Mammary epithelial cell (primary cell): Measurements from ENCODE around the gene ALPK3.

ENCODE experiments used
- EZH2 ChIP-seq: IDR thresholded peaks from 2 replicates; pipeline ENCODE4 v1.6.1; 2012; ENCODE audit warnings: low read length, inconsistent platforms, borderline replicate concordance
- TF ChIP-seq, protein P1 (sequence below), 2 donors: IDR thresholded peaks in 1 of 2; conservative IDR thresholded peaks in 1 of 2; 2 replicates each; pipeline ENCODE4 v1.5.1; 2011 to 2012; ENCODE audit warnings: inconsistent platforms in 2 of 2, low read length in 2 of 2, mild to moderate bottlenecking in 2 of 2, control low read depth in 1 of 2, low read depth in 1 of 2; ENCODE audit not compliant: insufficient read depth in 1 of 2; ENCODE audit errors: extremely low read depth in 1 of 2

DNA sequence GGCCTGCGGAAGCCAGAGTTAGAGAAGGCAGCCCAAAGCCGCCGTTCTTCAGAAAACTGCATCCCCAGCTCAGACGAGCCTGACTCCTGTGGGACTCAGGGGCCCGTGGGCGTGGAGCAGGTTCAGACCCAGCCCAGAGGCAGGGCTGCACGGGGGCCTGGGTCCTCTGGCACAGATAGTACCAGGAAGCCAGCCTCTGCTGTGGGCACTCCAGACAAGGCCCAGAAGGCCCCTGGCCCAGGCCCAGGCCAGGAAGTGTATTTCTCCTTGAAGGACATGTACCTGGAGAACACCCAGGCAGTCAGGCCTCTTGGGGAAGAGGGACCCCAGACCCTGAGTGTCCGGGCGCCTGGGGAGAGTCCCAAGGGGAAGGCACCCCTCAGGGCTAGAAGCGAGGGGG, 23.1 kb downstream of the ALPK3 start:
- TF ChIP-seq EZH2: no peak
- TF ChIP-seq, protein P1, sequence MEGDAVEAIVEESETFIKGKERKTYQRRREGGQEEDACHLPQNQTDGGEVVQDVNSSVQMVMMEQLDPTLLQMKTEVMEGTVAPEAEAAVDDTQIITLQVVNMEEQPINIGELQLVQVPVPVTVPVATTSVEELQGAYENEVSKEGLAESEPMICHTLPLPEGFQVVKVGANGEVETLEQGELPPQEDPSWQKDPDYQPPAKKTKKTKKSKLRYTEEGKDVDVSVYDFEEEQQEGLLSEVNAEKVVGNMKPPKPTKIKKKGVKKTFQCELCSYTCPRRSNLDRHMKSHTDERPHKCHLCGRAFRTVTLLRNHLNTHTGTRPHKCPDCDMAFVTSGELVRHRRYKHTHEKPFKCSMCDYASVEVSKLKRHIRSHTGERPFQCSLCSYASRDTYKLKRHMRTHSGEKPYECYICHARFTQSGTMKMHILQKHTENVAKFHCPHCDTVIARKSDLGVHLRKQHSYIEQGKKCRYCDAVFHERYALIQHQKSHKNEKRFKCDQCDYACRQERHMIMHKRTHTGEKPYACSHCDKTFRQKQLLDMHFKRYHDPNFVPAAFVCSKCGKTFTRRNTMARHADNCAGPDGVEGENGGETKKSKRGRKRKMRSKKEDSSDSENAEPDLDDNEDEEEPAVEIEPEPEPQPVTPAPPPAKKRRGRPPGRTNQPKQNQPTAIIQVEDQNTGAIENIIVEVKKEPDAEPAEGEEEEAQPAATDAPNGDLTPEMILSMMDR (conservative IDR thresholded peaks at IDR 0.05 in 1 of 2, IDR thresholded peaks at IDR 0.05 in 1 of 2; ENCODE audit: extremely low read depth in 1 of 2, insufficient read depth in 1 of 2, low read depth in 1 of 2, low read length in 2 of 2): no peak
